Germinal center (tissue), 1 donor: ENCODE measurements around the gene HDAC4.

ENCODE experiments used
- DNase-seq: peaks from one replicate; pipeline ENCODE4 v3.0.0; 2012; ENCODE audit warnings: mixed read lengths, low spot score

Gene HDAC4

DNA sequence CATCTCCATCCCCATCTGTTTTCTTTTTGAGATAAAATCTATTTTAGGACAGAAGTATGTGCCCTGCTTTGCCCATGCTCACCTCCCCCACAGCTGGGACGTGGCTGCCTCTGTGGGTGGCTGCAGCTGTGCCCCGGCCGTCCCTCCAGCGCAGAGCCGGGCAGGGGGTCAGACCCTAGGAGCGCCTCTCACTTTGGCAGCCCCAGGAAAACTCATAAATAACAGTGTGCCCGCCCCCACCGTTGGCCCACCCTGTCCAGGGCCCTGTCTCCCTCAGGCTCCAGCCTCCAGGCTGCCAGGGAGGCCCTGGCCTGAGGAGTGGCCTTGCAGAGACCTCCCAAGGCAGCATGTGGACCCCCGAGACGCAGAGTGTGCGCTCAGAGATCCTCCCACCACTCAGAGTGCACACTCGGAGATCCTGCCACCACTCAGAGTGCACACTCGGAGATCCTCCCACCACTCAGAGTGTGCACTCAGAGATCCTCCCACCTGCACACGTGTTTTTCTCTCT lies 374.8 kb downstream of the HDAC4 start:
- no peak for DNase-seq

DNA sequence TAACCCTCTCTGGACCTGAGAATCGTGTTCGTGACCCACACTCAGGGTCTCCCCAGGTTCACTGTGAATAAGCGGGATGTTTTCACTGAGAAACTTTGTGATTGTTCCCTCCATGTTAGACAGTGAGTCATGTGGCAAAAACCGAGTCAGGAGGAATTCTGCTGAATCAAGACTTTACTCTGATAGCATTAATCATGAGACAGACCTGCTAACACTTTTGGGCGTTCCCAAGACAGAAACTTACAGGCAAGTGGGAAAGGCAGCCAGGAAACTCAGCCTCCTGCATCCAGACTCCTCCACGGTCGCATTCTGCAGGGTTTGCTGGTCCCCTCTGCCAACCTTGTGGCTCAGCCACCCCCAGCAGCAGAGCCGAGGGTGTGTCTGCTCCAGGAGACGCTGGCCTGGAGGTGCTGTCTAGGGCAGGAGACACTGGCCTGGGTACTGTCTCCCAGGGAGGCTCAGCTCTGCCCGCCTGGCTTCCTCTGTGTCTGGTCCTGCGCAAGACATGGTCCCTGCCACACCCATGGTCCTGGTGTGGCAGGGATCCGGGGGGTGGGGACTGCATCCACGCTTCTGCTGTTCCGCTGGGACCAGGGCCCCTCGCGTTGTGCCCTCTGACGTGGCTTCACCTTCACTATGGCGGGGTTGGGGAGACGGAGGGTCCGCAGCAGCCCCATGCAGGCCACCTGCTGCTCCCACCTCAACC lies 375.6 kb downstream of the HDAC4 start:
- DNase-seq = no peak

DNA sequence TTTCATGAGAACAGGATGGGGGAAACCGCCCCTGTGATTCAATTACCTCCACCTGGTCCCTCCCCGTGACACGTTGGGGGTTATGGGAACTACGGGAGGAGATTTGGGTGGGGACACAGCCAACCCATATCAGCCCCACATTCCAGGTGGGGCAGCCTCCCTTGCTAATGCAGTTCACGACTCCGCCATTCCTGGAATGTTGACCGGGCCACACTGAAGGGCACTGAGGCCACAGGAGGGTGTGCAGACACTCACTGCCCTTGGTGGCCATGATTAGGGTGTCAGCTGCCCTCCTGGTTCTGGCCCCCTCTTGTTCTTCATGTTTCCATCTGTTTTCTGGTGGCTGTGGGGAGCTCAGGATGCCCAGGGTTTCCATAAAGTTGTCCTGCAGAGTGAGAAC lies 376.6 kb downstream of the HDAC4 start:
- DNase-seq = no peak

DNA sequence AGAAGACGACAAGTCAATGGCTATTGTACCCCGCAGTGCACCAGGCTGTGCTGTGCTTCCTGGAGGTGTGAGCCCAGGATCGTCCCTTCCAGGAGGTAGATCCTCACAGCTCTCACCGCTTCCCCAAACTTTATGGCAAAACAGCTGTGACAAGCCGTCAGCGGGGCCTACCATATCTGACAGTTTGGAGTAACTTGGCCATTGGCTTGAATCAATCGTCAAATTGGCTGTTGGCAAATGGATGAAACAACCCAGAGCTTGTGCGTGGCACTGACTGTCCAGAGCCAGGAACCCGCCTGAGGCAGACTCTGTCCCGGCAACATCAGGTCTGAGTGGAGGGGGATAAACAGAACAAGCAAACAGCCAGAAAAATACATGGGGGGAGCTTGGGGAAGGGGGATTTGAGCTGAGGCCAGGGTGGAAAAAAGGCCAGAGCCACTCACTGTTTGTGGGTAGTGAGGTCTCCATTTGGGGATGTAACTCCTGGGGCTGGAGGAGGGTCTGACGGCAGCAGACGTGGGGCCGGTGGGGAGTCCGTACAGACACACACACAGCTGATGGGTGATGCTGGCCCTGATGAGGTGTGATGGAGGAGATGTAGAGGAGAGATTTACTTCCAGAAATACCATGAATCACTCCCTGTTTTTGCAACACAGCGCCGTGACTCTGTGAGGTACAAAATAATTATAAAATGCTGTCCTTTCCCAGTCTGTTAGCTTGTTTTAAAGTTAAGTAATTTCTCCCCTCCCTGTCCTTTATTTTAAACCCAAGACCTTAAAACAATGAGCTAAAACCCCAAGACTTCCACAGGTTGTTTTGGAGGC lies 378.2 kb downstream of the HDAC4 start:
- no peak for DNase-seq

DNA sequence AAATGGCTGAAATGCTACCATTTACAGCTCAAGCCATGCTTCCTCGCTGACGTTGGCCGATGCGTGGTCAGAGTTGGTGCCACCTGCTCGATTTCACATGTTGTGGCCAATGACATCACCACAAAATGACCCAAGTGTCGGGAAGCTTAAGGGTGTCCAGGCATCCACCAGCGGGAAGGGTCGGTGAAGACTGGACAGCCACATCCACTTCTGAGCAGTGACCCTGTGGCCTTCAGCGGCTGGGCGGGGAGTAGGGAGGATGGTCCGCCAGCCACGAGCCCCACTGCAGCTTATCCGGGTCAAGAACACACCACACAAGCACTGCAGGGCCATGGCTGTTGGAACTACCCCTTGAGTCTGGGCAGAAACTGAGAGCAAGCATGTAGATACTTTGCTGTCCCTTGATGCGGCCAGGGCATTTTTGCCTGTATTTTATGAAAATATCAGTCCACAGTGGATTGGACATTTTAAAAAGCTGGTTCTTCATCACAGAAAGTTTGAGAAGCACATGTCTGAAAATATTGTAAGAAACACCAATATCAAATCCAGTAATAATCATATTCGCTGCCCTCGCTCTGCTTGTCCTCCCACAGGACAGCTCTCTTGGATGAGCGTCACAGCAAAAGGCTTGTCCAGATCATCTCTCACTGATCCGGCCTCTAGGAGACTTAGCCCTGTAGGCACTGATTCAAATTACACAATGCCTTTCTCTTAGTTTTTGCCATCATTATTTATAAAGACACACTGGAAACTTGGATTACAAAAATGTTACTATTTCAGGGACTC lies 379.0 kb downstream of the HDAC4 start:
- no peak for DNase-seq

DNA sequence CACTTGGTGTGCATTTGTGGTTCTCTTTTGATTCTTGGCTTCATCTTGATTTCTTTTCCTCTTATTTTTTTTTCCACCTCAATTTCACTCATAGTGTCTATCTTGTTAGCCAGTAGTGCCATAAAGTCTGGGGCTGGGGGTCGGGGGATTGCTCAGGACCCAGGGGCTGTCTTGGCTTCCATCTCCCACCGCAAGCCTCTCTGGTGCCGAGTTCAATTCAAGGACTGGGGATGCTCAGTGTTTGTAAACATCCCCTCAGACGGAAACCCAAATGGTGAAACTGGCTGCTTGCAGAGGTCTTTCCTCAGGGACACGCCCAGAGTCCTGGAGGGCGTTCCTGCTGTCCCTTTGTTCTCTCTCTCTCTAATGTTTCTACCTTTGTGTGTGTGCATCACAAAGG lies 379.6 kb downstream of the HDAC4 start:
- DNase-seq = no peak

DNA sequence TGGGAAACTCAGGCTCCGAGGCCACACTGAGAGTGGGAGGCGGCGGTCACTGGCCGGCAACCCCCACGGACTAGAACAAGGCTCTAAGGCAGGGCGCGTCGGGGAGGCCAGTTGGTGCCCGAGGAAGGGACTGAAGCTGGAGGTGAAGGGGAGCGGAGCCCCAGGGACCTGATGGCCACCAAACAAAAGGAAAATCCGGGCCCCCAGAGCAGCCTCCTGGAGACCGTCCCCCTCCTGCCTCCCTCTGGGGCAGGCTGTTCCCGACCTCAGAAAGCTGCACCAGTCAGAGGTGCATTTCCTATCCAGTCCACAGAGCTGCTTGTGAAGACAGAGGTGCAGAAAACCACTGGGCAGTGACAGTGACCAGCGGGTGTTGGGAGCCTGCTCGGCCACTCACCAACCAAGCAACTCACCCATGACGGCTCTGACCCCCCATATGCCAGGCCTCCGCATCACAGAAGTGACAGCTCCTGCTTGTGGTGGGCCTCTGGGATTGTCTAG lies 380.2 kb downstream of the HDAC4 start:
- no peak for DNase-seq

DNA sequence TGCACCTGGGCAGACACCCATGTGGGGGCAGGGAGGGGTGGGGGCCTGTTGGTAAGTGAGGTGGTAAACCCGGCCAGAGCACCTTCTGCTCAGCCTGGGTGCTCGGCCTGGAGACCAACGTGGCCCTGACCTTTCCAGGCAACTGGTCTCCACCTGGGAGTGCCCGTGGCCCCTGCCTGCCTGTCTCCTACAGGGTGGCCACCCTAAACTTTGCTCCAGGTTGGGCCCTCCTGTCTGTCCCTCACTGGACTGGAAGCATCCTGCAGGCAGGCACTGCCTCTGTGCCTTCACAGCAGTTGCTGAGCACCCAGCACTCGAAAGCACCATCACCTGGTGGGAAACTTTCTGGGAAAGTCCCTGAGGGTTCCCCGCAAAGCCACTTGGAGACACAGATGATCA lies 381.6 kb downstream of the HDAC4 start:
- DNase-seq = no peak

DNA sequence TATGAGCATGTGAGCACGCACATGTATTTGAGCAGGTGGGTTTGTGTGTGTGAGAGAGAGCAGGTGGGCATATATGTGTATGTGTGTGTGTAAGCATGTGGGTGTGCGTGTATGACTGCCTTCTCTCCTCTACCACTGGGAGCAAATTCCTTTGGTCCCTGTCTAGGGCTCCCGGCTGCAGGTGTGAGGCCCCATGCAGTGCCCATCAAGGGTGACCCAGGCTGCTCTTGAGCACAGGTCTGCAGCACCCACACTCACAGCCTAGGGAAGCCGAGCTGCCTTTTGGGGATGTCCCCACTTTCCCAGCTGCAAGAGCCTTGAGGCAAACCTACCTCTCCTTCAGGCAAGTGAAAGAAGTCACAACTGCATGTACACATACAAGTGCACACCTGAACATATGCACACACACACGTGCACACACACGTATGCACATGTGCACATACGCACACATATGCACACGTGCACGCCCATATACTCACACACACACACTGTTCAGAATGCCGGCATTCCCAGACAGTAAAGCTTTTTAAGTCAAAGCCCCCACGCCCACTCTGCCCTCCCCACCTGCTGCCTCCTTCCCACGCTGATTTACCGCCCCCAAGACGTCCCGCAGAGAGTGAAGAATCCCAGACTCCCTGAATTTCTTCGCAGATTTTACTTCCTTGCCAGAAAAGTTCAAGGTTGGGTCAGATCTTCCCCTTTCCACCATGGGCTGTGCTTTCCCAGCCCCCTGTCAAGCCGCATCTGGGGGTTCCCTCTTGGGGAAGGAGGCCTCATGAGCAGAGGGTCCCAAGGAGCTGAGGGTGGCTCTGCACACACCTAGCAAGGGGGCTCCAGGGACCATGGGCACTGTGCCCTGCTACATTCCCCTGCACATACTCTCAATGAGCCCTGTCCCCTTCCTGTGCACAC lies 382.3 kb downstream of the HDAC4 start:
- DNase-seq = no peak

DNA sequence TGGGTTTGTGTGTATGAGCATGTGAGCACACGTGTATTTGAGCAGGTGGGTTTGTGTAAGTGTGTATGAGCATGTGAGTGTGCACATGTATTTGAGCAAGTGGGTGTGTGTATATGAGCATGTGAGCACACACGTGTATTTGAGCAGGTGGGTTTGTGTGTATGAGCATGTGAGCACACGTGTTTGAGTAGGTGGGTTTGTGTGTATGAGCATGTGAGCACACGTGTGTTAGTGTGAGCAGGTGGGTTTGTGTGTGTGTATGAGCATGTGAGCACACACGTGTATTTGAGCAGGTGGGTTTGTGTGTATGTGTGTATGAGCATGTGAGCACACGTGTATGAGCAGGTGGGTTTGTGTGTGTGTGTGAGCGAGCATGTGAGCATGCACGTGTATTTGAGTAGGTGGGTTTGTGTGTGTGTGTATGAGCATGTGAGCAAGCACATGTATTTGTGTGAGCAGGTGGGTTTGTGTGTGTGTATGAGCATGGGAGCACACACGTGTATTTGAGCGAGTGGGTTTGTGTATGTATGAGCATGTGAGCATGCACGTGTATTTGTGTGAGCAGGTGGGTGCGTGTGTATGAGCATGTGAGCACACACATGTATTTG lies 383.2 kb downstream of the HDAC4 start:
- DNase-seq = no peak

DNA sequence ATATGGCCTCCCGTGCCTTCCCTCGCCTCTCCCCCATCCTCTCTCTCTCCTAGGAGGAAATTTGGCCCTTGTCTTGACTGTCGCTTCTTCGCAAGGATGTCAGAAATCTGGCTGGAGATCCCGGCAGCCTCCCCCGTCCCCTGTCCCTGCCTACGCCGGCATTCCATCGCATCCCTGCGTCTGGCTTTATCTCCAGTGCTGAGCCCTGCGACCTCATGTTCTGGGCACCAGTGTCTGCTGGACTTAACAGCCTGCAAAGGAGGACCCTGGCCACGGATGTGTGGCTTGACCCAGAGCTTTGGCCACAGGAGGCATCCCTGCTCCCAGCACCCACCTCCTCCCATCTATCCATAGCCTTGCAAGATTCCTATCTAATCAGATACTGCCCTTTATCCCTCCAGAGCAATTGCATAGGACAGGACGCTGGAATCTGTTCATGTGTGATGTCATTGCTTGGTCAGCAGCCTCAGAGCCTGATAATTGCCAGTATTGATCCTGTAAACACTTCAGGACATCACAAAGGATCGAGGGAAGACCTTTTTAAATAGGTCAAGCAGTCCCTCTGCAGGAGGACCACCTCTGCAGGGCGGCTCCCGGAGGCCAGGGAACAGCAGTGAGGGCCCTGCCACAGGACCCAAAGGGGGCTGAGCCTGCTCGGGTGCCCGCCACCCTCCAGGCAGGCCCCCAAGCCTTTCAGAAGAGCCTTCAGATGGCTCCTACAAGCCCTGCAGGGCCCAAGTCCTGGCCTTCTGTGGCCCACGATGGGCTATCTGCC lies 384.7 kb downstream of the HDAC4 start:
- no peak for DNase-seq

DNA sequence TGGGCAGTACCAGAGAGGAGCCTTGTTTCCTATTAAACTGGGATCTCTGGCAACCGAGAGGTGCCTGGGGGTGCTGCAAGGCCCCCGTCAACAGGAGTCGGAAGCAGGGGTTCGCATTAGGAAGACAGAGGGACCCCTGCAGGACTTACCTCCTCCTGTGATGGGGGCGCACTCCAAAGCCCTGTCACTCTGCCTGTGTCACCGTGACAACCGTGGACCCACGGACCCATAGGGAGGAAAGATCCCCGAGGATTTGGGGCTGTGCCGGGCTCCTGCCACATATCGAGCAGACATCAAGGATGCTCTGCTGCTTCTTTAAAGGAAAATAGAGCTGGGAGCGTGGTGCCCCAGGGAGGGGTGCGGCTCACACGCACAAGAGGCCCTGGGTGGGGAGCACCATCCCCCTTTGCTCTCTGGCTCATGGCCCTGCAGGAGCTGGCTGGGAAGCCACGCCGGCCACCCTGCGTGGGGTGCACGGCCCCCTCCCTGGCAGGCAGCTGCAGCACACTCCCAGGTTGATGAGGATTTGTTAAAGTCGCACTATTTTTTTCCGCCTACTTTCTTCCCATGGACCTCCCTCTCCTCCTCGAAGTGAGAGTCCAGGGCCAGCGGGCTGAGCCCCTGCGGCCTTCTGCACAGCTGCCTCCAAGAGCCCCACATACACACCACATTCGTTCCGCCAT lies 385.5 kb downstream of the HDAC4 start:
- no peak for DNase-seq

DNA sequence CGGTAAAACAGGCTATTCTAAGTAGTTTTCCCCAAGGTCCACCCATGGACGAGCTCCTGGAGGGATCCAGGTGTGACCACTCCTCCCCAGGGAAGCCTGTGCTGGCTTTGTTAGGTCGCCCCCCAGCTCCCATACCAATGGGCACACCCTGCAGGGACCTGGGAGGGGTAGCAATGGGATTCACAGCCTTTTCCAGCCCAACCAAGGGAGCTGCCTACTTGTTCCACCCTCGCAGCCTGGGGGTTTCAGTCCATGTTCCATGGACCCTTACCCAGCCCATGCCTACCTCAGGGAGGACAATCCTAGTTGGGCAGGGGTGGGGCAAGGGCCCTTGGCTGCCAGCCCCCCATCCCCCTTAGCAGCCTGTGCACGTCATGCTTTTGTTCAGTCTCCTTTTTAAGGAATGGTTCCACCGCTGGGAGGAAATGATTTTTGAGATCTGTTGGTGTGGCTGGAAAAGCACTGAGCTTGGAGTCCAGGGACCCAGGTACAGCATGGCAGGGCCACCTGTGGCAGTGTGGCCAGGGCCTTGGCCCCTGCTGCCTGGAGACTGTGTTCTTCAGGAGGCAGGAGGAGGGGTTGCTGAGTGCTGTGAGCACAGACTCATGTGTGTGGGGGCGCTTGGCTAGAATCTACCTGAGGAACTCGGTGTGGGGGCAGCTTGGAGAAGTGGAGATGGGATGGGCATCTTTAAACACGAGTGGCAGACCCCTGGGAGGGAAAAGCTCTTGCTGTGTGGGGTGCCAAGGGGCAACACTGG lies 386.2 kb downstream of the HDAC4 start:
- no peak for DNase-seq

DNA sequence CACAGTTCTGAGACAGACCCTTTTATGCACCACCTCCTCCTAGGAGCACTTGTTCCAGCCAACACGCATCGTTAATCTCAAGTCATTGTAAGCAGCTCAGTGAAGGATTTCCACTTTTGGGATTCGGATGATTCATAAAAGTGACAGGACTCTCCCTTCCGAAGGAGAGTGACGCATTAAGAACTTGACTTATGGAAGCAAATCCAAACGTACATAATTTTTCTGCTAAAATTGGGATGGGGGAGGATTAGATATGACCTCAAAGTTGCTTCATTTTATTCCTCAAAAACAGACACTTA lies 387.2 kb downstream of the HDAC4 start:
- no peak for DNase-seq

DNA sequence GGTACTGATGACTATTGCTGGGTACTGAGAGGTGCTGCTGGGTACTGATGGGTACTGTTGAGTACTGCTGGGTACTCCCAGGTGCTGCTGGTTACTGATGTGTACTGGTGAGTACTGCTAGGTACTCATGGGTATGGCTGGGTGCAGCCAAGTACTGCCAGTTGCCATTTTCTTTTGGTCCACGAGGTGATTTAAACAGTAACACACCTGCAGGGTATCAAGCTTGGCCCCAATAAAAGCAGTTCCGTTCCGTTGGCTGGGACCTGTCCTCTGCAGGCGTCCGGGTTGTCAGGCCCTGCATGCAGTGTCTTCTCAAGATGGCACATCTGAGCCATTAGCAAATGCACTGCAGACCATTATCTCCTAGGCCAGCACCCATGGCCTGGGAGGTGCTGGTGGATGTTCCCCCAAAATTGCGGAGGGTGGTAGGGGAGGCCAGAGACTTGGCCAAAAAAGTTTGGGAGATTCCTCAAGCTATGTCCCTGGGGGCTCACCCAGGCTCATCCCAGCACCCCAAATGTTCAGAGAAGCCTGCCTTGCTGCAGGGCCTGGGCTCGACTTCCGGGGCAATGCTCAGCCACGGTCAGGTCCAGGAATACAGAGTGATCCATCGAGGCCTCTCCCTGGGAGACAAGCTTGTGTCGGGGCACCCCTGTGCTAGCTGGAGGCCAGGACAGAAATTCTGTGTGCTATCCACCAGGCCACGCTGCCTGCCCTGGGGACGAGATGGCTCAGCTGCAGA lies 387.7 kb downstream of the HDAC4 start:
- DNase-seq = no peak

DNA sequence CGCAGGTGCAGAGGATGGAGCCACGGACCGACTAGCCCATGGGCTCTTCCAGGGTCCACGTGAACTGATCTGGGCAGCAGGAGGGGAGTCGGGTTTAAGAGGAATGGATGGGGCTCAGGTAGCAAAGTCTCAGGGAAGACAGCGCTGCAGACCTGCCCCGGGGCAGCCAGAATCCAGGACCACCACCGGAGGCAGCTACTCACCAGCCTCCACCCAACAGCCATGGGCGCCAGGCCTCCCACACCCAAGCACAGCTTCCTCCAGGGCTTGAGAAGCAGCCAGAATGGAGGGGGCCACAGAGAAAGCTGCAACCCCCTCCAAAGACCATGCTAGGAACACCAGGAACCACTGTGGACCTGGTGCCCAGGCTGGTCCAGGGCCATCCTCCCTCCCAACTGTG lies 388.6 kb downstream of the HDAC4 start:
- no peak for DNase-seq

DNA sequence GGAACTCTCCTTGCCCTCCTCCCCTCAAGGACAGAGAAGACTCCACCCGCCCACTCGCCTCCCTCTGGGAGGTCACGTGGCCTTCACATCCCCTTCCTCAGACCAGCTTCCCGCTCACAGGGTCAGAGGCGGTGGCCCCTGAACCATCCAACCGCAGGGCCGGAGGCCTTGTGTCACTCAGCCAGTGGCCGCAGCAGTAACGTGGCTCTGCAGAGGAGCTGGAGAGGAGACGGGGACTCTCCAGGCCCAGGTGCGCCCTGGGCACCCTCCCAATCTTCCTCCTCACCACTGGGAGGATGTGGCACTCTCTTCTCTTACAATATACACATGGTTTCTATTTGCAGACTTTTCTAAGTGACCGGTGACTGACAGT lies 391.2 kb downstream of the HDAC4 start:
- DNase-seq = no peak
